Measurements from ENCODE around the gene SRL. TPM values are rescaled to one million over a fixed set of nuclear protein-coding genes. Genes with fewer than 3 reads are reported as not detected.

The SRL gene
- total and polyA plus RNA-seq, 2 of the 13 experiments (the other 11 are each of a cell fraction or from before 2014, with no cell fraction given): 0.05 TPM; not detected in 1

DNA sequence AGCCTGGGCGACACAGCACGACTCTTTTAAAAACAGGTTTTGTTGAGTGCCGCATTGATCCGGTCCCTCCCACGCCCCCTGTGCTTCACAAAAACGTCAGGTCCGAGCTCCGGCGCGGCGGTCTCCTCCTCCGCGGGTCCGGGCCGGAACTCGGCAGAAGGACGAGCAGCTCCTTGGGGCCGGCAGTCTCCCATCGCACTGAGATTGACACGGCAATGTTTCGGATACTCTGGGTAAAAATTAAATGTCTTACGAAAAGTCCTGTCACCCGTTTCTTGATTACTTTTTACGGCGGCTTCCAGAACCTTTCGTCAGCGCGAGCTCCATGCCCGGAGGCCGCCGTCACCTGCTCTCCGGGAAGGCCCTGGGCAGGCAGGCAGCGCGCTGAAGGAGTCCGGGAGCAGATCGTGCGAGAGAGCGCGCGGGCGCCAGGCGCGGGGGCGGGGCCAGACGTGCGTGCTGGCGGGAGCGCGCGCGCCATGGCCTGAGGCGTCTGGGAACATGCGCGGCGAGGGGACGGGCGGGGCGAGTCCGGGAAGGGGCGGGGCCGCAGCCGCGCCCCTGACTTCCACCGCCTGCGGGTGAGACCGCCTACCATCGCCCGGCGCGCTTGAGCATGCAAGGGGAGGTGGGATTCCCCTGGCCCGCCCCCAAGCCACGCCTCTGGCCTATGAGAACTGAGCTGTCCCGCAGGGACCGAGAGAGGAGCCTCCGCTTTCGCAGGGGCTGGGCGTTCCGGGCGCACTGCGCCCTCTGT, 11.7 kb upstream of the SRL start (continued):
- peak; percentile 56; the same call in 1 of the 2 replicates for TF ChIP-seq NKX3-1 (CRISPR knock-in tag; IDR thresholded peaks at IDR 0.05)
- TF ChIP-seq CREM (IDR thresholded peaks at IDR 0.05): no peak; the same call in 1 of the 2 replicates
- TF ChIP-seq CREM (CRISPR knock-in tag; IDR thresholded peaks at IDR 0.05): no peak
- peak; percentile 74; the same call in 1 of the 2 replicates for TF ChIP-seq ZNF501 (CRISPR knock-in tag; IDR thresholded peaks at IDR 0.05)
- no peak for TF ChIP-seq XRCC5 (optimal IDR thresholded peaks at IDR 0.05; ENCODE audit: low read length)
- TF ChIP-seq FOXA3 (CRISPR knock-in tag; IDR thresholded peaks at IDR 0.05): peak; percentile 50; the same call in 1 of the 2 replicates
- peak; percentile 91 for TF ChIP-seq HOXA5 (CRISPR knock-in tag; IDR thresholded peaks at IDR 0.05)
- peak; percentile 40; the same call in 1 of the 2 replicates for TF ChIP-seq FOXK1 (CRISPR knock-in tag; IDR thresholded peaks at IDR 0.05; ENCODE audit: borderline replicate concordance, low read depth)
- peak; percentile 49; the same call in 1 of the 2 replicates for TF ChIP-seq NCOA2 (CRISPR knock-in tag; IDR thresholded peaks at IDR 0.05)
- TF ChIP-seq, protein P1, sequence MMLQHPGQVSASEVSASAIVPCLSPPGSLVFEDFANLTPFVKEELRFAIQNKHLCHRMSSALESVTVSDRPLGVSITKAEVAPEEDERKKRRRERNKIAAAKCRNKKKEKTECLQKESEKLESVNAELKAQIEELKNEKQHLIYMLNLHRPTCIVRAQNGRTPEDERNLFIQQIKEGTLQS (CRISPR knock-in tag; IDR thresholded peaks at IDR 0.05): 0 out of 2 replicates have a peak, but pooled peaks have one; percentile 23
- TF ChIP-seq AFF4 (CRISPR knock-in tag; IDR thresholded peaks at IDR 0.05): no peak
- TF ChIP-seq RBM22 (optimal IDR thresholded peaks at IDR 0.05; ENCODE audit: low read length): no peak
- peak; percentile 83 for TF ChIP-seq HOXA3 (CRISPR knock-in tag; IDR thresholded peaks at IDR 0.05)
- TF ChIP-seq AHDC1 (CRISPR knock-in tag; IDR thresholded peaks at IDR 0.05; ENCODE audit: borderline replicate concordance): no peak
- no peak for TF ChIP-seq ZBTB33 (CRISPR knock-in tag; IDR thresholded peaks at IDR 0.05)

Measured in HepG2 (cell line).